HG03521 (cell line): ENCODE results near the gene FNDC3A.

Experiments used
- ATAC-seq: cut with Tn5 transposase; IDR thresholded peaks from one replicate; pipeline ENCODE4 v1.9.1; 2021; ENCODE audit warnings: mild to moderate bottlenecking, moderate library complexity; ENCODE audit not compliant: unreplicated experiment

Gene FNDC3A

GRCh38 chr13:48975856-48976575, at the start of gene FNDC3A:
FNDC3A (plus strand) TSS chr13:48975912; CDS start chr13:49006191, 30,279 bp downstream.
- ATAC-seq, result peak; percentile 62

GRCh38 chr13:48928757-48929430, 46.8 kb upstream of the FNDC3A start:
- ATAC-seq, result no peak

- ATAC-seq, result no peak
Measured at GRCh38 chr13:48930918-48931317, 44.8 kb upstream of the FNDC3A start.

GRCh38 chr13:48938308-48938943, 37.3 kb upstream of the FNDC3A start:
- ATAC-seq, result no peak

- no peak for ATAC-seq
Measured at GRCh38 chr13:48939728-48940127, 36.0 kb upstream of the FNDC3A start.

- ATAC-seq, result no peak
Measured at GRCh38 chr13:48942131-48942530, 33.6 kb upstream of the FNDC3A start.

GRCh38 chr13:48944221-48944620, 31.5 kb upstream of the FNDC3A start:
- no peak for ATAC-seq

GRCh38 chr13:48945626-48946025, 30.1 kb upstream of the FNDC3A start:
- ATAC-seq, result no peak

GRCh38 chr13:48946163-48946562, 29.5 kb upstream of the FNDC3A start:
- no peak for ATAC-seq

GRCh38 chr13:48949566-48950500, 25.9 kb upstream of the FNDC3A start:
- ATAC-seq, result no peak

GRCh38 chr13:48950501-48950875, 25.2 kb upstream of the FNDC3A start:
- ATAC-seq, result no peak

- ATAC-seq, result no peak
Measured at GRCh38 chr13:48954081-48954480, 21.6 kb upstream of the FNDC3A start.

- ATAC-seq, result no peak
Measured at GRCh38 chr13:48955536-48955935, 20.2 kb upstream of the FNDC3A start.

GRCh38 chr13:48961379-48961778, 14.3 kb upstream of the FNDC3A start:
- no peak for ATAC-seq

GRCh38 chr13:48962281-48962680, 13.4 kb upstream of the FNDC3A start:
- no peak for ATAC-seq

- ATAC-seq, result no peak
Measured at GRCh38 chr13:48965736-48966135, 10.0 kb upstream of the FNDC3A start.

GRCh38 chr13:48969685-48970084, 6.0 kb upstream of the FNDC3A start:
- ATAC-seq, result no peak

GRCh38 chr13:48973845-48974431, 1.8 kb upstream of the FNDC3A start:
- no peak for ATAC-seq

- no peak for ATAC-seq
Measured at GRCh38 chr13:48975101-48975855, 434 bp upstream of the FNDC3A start.
